Subcutaneous adipose tissue (tissue), 4 donors: Measurements from ENCODE around the gene CFAP298. TPM values are rescaled to one million over a fixed set of nuclear protein-coding genes. Genes with fewer than 3 reads are reported as not detected.

Experiments used
- CTCF ChIP-seq: fragments of 450-650 bp; IDR thresholded peaks from one replicate; pipeline ENCODE4 v1.5.1; 2016; ENCODE audit warnings: low read depth, mild to moderate bottlenecking, control low read depth, antibody characterized with exemption, moderate library complexity
- total RNA-seq, 4 donors: library from RNA; depleted of rRNA; stranded (reverse); fragments of >200 nt; gene quantifications; one replicate each; pipeline ENCODE4 v1.1.0, GENCODE V29; 2016

CFAP298 gene
- total RNA-seq, 4 donors from 2014 or later = 10.7 to 16.5 (median 13.6) TPM

- no peak for TF ChIP-seq CTCF
Observed at GRCh38 chr21:32626621-32627196, 14.5 kb upstream of the CFAP298 start.

GRCh38 chr21:32613436-32614043, 1.4 kb upstream of the CFAP298 start:
- TF ChIP-seq CTCF = no peak

- TF ChIP-seq CTCF = no peak
Observed at GRCh38 chr21:32612999-32613337, 791 bp upstream of the CFAP298 start.

GRCh38 chr21:32611471-32611997, 643 bp downstream of the CFAP298 start:
- no peak for TF ChIP-seq CTCF

GRCh38 chr21:32608851-32609250, 3.3 kb downstream of the CFAP298 start:
- TF ChIP-seq CTCF = no peak

- no peak for TF ChIP-seq CTCF
Observed at GRCh38 chr21:32605469-32605868, 6.7 kb downstream of the CFAP298 start.

GRCh38 chr21:32604464-32604863, 7.7 kb downstream of the CFAP298 start:
- no peak for TF ChIP-seq CTCF
